Right atrium auricular region (tissue), 2 donors: ENCODE data around the gene CSK. TPM values are rescaled to one million over a fixed set of nuclear protein-coding genes. Genes with fewer than 3 reads are reported as not detected.
A peak's percentile ranks its signal among the peaks of the same experiment; 100 is the strongest.

Experiments
- DNase-seq: peaks from one replicate; pipeline ENCODE4 v3.0.0-alpha.2; 2019; ENCODE audit warnings: low spot score
- H3K27ac ChIP-seq, 2 donors: fragments of 200-600 bp; sonication (generic); 1 replicate in 1 of 2; 2 replicates in 1 of 2; pipeline ENCODE4 v1.5.1; 2016 to 2019
- H3K27me3 ChIP-seq, 2 donors: fragments of 200-600 bp; sonication (generic); one replicate each; pipeline versions ENCODE4 v1.5.1 to v1.6.0; 2017 to 2019
- H3K36me3 ChIP-seq: fragments of 200-600 bp; sonication (generic); one replicate; pipeline ENCODE4 v1.5.1; 2016
- H3K4me1 ChIP-seq, 2 donors: fragments of 200-600 bp; sonication (generic); one replicate each; pipeline versions ENCODE4 v1.5.1 to v1.6.0; 2017 to 2019
- H3K4me3 ChIP-seq, 2 donors: fragments of 200-600 bp; sonication (generic); 1 replicate in 1 of 2; 2 replicates in 1 of 2; pipeline ENCODE4 v1.5.1; 2017 to 2019; ENCODE audit warnings: mild to moderate bottlenecking in 1 of 2, moderate library complexity in 1 of 2
- H3K9me3 ChIP-seq, 2 donors: fragments of 200-600 bp; sonication (generic); one replicate each; pipeline ENCODE4 v1.5.1; 2019
- microRNA-seq, 2 donors: library from miRNA; unstranded; fragments of <30 nt; microRNA quantifications; one replicate each; pipeline ENCODE4, GENCODE V29; 2016 to 2017; ENCODE audit warnings: borderline number of aligned reads in 2 of 2, borderline replicate concordance in 1 of 2
- total RNA-seq, 2 donors: library from RNA; depleted of rRNA; stranded (reverse); fragments of >200 nt; gene quantifications; one replicate each; pipeline ENCODE4 v1.1.0, GENCODE V29; 2016
- TF ChIP-seq, protein P1 (sequence below), 2 donors: fragments of 200-600 bp; sonication (generic); IDR thresholded peaks; one replicate each; pipeline ENCODE4 v1.5.1; 2019; ENCODE audit warnings: antibody characterized with exemption in 2 of 2

CSK gene
- total RNA-seq, 2 donors from 2014 or later = 25.6 to 26.8 TPM

DNA sequence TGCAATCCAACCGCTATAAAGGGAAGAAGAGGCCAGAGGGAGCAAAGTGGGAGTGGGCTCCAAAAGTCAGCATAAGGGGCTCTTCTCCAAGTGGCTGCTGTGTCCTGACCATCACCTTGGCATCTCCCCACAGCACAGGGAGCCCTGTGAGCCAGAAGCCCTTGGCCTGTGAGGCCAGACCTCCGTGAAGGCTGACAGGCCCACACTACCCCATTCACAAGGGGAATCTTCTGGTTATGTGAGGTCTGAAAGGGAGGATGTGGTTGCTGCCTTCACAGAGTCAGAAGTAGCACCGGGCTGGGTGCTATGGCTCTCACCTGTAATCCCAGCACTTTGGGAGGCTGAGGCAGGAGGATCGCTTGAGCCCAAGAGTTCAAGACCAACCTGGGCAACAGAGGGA lies 63.7 kb downstream of the CSK start:
- no peaks in the 10 kb centered on the region for H3K9me3 ChIP-seq
- H3K36me3 ChIP-seq = peaks cover 47% of the 10 kb centered on the region
- TF ChIP-seq, protein P1, sequence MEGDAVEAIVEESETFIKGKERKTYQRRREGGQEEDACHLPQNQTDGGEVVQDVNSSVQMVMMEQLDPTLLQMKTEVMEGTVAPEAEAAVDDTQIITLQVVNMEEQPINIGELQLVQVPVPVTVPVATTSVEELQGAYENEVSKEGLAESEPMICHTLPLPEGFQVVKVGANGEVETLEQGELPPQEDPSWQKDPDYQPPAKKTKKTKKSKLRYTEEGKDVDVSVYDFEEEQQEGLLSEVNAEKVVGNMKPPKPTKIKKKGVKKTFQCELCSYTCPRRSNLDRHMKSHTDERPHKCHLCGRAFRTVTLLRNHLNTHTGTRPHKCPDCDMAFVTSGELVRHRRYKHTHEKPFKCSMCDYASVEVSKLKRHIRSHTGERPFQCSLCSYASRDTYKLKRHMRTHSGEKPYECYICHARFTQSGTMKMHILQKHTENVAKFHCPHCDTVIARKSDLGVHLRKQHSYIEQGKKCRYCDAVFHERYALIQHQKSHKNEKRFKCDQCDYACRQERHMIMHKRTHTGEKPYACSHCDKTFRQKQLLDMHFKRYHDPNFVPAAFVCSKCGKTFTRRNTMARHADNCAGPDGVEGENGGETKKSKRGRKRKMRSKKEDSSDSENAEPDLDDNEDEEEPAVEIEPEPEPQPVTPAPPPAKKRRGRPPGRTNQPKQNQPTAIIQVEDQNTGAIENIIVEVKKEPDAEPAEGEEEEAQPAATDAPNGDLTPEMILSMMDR (IDR thresholded peaks at IDR 0.05) = no peak
- no peak for DNase-seq
- H3K27ac ChIP-seq = no peak overlapping the region
- peaks cover 0 to 29% of the 10 kb centered on the region in 2 donors for H3K4me1 ChIP-seq
- no peaks in the 10 kb centered on the region for H3K27me3 ChIP-seq
- no peak overlapping the region for H3K4me3 ChIP-seq

DNA sequence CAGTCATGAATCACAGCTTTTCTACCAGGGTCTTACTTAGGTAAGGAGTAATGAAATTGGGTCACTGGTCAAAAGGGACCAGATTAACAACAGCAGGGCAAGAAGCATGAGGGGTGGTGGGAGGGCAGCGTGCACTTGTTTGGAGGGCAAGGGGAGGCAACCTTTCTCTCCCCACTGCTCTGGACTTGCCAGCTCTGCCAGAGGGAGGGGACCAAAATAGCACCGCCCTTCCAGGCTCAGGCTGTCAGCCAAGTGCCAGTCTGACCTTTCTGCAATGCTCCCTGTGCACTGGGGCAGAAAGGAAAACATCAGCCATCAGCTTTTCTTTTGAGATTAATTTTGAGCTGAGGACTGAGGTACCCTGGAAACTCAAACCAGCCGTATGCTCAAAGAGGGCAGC lies 65.6 kb downstream of the CSK start:
- Histone ChIP-seq H3K27me3 (no peaks in the 10 kb centered on the region), H3K9me3 (no peaks in the 10 kb centered on the region), H3K4me1 (peaks cover 0 to 16% of the 10 kb centered on the region in 2 donors), H3K27ac (peak overlapping the region; percentile 32 to 62), H3K36me3 (peaks cover 66% of the 10 kb centered on the region), H3K4me3 (no peak overlapping the region)
- DNase-seq = no peak
- TF ChIP-seq, protein P1 (IDR thresholded peaks at IDR 0.05) = no peak

DNA sequence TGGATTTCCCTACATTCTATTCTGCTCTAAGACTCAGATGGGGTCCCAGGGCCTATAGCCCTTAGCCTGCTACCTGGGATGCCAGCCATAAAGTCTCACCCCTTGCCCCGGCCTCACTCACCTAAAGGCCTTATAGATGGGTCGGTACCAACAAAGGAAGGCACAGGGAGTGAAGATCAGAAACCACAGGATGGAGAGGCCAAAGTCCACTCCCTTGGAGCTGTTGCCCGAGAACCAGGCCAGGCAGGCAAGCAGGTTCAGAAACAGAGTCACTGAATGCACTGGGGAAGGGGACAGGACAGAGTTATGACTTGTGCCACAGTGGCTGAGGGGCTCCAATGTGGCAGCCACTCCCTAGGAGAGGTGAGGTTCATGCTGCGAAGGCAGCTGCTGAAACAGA lies 68.5 kb downstream of the CSK start:
- DNase-seq = no peak
- H3K27ac ChIP-seq = no peak overlapping the region
- peaks cover 0 to 6% of the 10 kb centered on the region in 2 donors for H3K4me1 ChIP-seq
- H3K27me3 ChIP-seq = no peaks in the 10 kb centered on the region
- no peaks in the 10 kb centered on the region for H3K9me3 ChIP-seq
- TF ChIP-seq, protein P1 (IDR thresholded peaks at IDR 0.05) = no peak
- H3K4me3 ChIP-seq = no peak overlapping the region
- H3K36me3 ChIP-seq = peaks cover 76% of the 10 kb centered on the region

DNA sequence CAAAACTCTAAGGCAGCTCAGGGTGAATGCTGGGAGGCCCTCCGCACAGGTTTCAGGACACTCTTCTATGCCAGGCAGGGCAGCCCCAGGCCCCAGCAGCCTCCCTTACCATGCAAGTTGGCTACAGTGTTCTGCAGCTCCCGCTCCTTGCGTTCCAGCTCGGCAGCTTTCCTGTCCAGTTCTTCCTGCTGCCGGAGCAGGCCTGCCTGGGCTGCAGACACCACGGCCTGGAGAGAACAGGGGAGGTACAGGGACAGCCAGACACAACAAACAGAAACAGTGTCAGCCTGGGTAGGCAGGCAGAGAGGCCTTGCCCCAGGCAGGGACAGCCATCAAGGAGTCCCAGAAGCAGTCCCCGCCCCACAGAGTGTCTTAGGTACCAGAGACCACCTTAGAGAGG lies 70.1 kb downstream of the CSK start:
- no peaks in the 10 kb centered on the region for H3K9me3 ChIP-seq
- no peak overlapping the region for H3K27ac ChIP-seq
- TF ChIP-seq, protein P1 (IDR thresholded peaks at IDR 0.05) = no peak
- no peak for DNase-seq
- no peak overlapping the region for H3K4me3 ChIP-seq
- no peaks in the 10 kb centered on the region for H3K27me3 ChIP-seq
- H3K36me3 ChIP-seq = peaks cover 68% of the 10 kb centered on the region
- H3K4me1 ChIP-seq = peaks cover 3 to 19% of the 10 kb centered on the region in 2 donors

Small RNA genes within 50 kb of the gene (microRNA-seq; reads per million reads assigned to microRNA genes)
- gene MIR4513 = 0 reads per million in 2 donors
- 0 to 3.5 reads per million in 2 donors for gene MIR6882

Other genes starting within 250 kb of the CSK start
- 1 to 10 TPM; 1.8 to 3.5 TPM for gene ARID3B, start 240.9 kb upstream of the CSK start, total RNA-seq
- 10 to 100 TPM; 52.8 to 59.2 TPM for gene CLK3, start 166.2 kb upstream of the CSK start, total RNA-seq
- 1 to 10 TPM; 8.0 to 8.3 TPM for gene EDC3, start 86.1 kb upstream of the CSK start, total RNA-seq
- 1 to 10 TPM in 1 of 2 donors, not detected in 1; 1.0 TPM for gene CYP1A1, start 56.6 kb upstream of the CSK start, total RNA-seq
- gene CYP1A2, start 33.2 kb upstream of the CSK start, total RNA-seq = not detected
- 10 to 100 TPM; 13.8 to 88.7 TPM for gene LMAN1L, start 30.8 kb downstream of the CSK start, total RNA-seq
- gene CPLX3, start 44.5 kb downstream of the CSK start, total RNA-seq = 10 to 100 TPM in 1 of 2 donors, 1 to 10 TPM in 1; 1.1 to 10.8 TPM
- gene ULK3, start 61.1 kb downstream of the CSK start, total RNA-seq = 10 to 100 TPM; 38.1 to 42.9 TPM
- 10 to 100 TPM; 72.3 to 80.9 TPM for gene SCAMP2, start 91.3 kb downstream of the CSK start, total RNA-seq
- gene MPI, start 108.0 kb downstream of the CSK start, total RNA-seq = 100 to 1,000 TPM in 1 of 2 donors, 10 to 100 TPM in 1; 59.3 to 131 TPM
- gene FAM219B, start 124.8 kb downstream of the CSK start, total RNA-seq = 10 to 100 TPM; 46.9 to 53.3 TPM
- gene COX5A, start 156.0 kb downstream of the CSK start, total RNA-seq = 100 to 1,000 TPM; 399 to 869 TPM
- 1 to 10 TPM; 4.3 to 9.4 TPM for gene RPP25, start 174.7 kb downstream of the CSK start, total RNA-seq
- 1 to 10 TPM; 4.0 to 7.5 TPM for gene SCAMP5, start 213.5 kb downstream of the CSK start, total RNA-seq
- 10 to 100 TPM; 10.6 to 11.5 TPM for gene PPCDC, start 241.5 kb downstream of the CSK start, total RNA-seq